NCI-H2171 treated with DMSO at 0.1 percent for 48 hours (cell line): ENCODE measurements around the gene BRI3BP.
"Not testable (repeated sequence)": the region's sequence is repeated elsewhere in the genome, so short reads cannot be mapped to it uniquely, and the experiment has no call there.

Experiments
- DNase-seq: peaks from one replicate; lab custom pipeline; 2025; lab: John Stamatoyannopoulos, UW

The BRI3BP gene

GRCh38 chr12:125021771-125022170 lies 28.3 kb downstream of the BRI3BP start:
- no peak for DNase-seq

DNA sequence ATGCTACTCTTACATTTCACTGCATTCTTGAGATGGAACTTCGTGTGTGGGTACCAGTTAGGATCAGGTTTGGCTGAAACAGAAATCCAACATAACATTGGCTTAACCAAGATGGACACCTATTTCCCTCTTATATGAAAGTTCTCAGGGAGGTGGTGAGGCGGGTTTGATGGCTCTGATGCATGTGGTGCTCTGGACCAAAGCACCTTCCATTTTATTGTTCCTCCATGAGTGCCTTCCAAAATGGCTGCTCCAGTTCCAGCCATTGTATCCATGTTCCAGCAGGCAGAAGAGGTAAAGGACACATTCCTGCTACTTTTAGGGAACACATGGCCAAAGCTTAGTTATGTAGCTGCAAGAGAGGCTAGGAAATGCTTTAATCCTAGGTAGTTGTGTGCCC lies 29.6 kb downstream of the BRI3BP start:
- no peak for DNase-seq

GRCh38 chr12:125024949-125025563 lies 31.6 kb downstream of the BRI3BP start:
- DNase-seq, result no peak

- no peak for DNase-seq
Observed at GRCh38 chr12:125025606-125026235, 32.3 kb downstream of the BRI3BP start.

- peak; percentile 15 for DNase-seq
Observed at GRCh38 chr12:125028106-125028505, 34.7 kb downstream of the BRI3BP start.

- DNase-seq, result peak; percentile 33
Observed at GRCh38 chr12:125029761-125030358, 36.4 kb downstream of the BRI3BP start.

DNA sequence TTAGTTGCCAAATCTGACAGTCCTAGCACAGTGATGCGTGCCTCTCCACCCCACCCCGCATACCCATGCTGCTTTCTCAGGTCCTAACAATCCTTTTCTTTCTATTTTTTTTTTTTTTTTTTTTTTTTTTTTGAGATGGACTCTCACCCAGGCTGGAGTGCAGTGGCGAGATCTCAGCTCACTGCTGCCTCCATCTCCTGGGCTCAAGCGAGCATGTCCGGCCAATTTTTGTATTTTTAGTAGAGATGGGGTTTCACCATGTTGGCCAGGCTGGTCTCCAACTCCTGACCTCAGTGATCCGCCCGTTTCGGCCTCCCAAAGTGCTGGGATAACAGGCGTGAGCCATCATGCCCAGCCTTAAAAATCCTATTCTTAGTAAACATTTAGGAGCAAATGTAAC lies 38.0 kb downstream of the BRI3BP start:
- not testable (repeated sequence) for DNase-seq

GRCh38 chr12:125032466-125033152 lies 39.2 kb downstream of the BRI3BP start:
- no peak for DNase-seq

GRCh38 chr12:125033288-125033687 lies 39.8 kb downstream of the BRI3BP start:
- DNase-seq, result no peak

GRCh38 chr12:125038976-125039625 lies 45.7 kb downstream of the BRI3BP start:
- DNase-seq, result no peak

- no peak for DNase-seq
Observed at GRCh38 chr12:125049093-125049458, 55.6 kb downstream of the BRI3BP start.

- no peak for DNase-seq
Observed at GRCh38 chr12:125050446-125050845, 57.0 kb downstream of the BRI3BP start.

- DNase-seq, result peak; percentile 12
Observed at GRCh38 chr12:125050868-125051267, 57.4 kb downstream of the BRI3BP start.

GRCh38 chr12:125053821-125054220 lies 60.4 kb downstream of the BRI3BP start:
- no peak for DNase-seq

GRCh38 chr12:125055591-125055990 lies 62.1 kb downstream of the BRI3BP start:
- DNase-seq, result no peak

- no peak for DNase-seq
Observed at GRCh38 chr12:125056306-125056705, 62.9 kb downstream of the BRI3BP start.

- no peak for DNase-seq
Observed at GRCh38 chr12:125057708-125058107, 64.3 kb downstream of the BRI3BP start.

DNA sequence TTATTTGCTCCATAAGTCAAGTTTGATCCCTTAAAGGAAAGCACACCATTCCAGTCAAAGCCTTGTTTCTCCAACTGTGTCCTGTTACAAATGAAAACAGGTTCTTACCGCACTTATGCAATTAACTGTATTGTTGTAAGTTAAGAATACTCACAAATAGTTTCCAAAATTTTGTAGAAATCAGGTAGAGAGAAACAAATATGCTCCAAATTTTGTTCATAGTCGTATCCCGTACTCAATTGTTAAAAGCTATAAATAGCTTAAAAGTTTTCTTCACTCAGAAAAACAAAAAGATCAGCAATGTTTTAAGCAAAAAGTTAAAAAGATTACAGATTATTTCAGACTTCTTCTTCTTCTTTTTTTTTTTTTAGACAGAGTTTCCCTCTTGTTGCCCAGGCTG lies 67.8 kb downstream of the BRI3BP start:
- no peak for DNase-seq

GRCh38 chr12:125063522-125063921 lies 70.1 kb downstream of the BRI3BP start:
- not testable (repeated sequence) for DNase-seq

- DNase-seq, result no peak
Observed at GRCh38 chr12:125064492-125064891, 71.0 kb downstream of the BRI3BP start.

- peak; percentile 77 for DNase-seq
Observed at GRCh38 chr12:125065021-125065918, 71.8 kb downstream of the BRI3BP start, which contains the start of gene AACS. Gene AACS (plus strand): TSS chr12:125065435. CDS start chr12:125065585, 150 bp downstream.
